ENCODE measurements around the gene SGSM2. TPM values are rescaled to one million over a fixed set of nuclear protein-coding genes. Genes with fewer than 3 reads are reported as not detected.

Gene SGSM2
- total and polyA plus RNA-seq, 2 of the 8 experiments (the other 6 are each of a cell fraction or from before 2014, with no cell fraction given), result 44.5 to 77.7 TPM

DNA sequence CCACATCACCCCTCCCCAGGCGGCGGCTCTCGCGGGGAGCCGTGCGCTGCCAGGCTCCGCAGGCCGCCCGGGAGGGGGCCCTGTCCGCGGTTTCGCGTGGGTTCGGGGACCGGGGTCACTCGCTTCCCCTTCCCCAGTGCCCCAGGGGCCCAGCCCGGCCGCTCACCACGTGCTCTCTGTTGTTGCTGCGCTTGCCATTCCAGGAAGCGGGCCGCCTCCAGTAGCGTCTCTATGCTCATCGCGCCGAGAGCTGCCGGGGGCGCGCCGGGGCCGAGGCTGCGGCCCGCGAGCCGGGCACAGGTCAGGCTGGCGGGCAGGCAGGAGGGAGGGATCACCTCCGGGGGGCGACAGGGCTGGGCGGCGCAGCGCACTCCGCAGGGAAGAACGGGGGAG is 63.2 kb downstream of the SGSM2 start:
- WGBS, 2 experiments (ENCODE audit: extremely low coverage in 1 of 2, insufficient coverage in 1 of 2, insufficient read length in 1 of 2, insufficient replicate concordance in 2 of 2, low coverage in 1 of 2, low lambda C conversion rate in 2 of 2, missing lambda C conversion rate in 1 of 2), result 0% methylated on average over 19 of the region's 43 CpGs; no CpG with 5 or more reads in 1 of the 2 experiments
- no peak overlapping the region for H2BK20ac ChIP-seq (ENCODE audit: low read length)
- peak overlapping the region; percentile 33 for H3K56ac ChIP-seq (replicated peaks; ENCODE audit: insufficient read length, low read depth, low read length)
- H3K79me2 ChIP-seq (ENCODE audit: control insufficient read depth in 1 of 2, insufficient read depth in 2 of 2, low read length in 2 of 2), result peaks cover 0 to 31% of the 10 kb centered on the region in 2 experiments; a peak in 2 of 4 replicates
- H3K27ac ChIP-seq (ENCODE audit: low read depth, low read length), result peak overlapping the region; percentile 89
- ChIA-PET POLR2A (ENCODE audit: partially characterized antibody) (interaction anchor here (0.9 to 8.8 kb wide), 10 partner anchors 12 to 310 kb away, joined by 3 to 193 read pairs (median 4); partner anchors contain the start of gene METTL16), CTCF (ENCODE audit: partially characterized antibody) (interaction anchor here (5.7 to 8.8 kb wide), 2 partner anchors 11 to 19 kb away, joined by 24 to 80 read pairs; no protein-coding TSS in a partner anchor)
- H3K9ac ChIP-seq (replicated peaks in 1 of 4; ENCODE audit: extremely low read depth in 1 of 4, low read depth in 3 of 4, low read length in 3 of 4), result peak overlapping the region; percentile 63 to 83 (median 82); a peak in 6 of 7 replicates
- peak overlapping the region; percentile 80 for H4K8ac ChIP-seq (ENCODE audit: extremely low read depth, insufficient read depth, low read length)
- H3K9me3 ChIP-seq (ENCODE audit: insufficient read depth in 2 of 2, low read depth in 1 of 2, low read length in 1 of 2), result no peaks in the 10 kb centered on the region
- no peak overlapping the region for H2AFZ ChIP-seq (ENCODE audit: low read length)
- H3K4me1 ChIP-seq (replicated peaks in 1 of 4; ENCODE audit: control insufficient read depth in 3 of 4, insufficient read depth in 4 of 4, low read length in 3 of 4), result peaks cover 11 to 35% (median 26%) of the 10 kb centered on the region in 4 experiments
- no peak overlapping the region for H3K23ac ChIP-seq (ENCODE audit: insufficient read length)
- no peaks in the 10 kb centered on the region for H3K36me3 ChIP-seq (ENCODE audit: control insufficient read depth in 2 of 4, insufficient read depth in 4 of 4, low read length in 3 of 4)
- peak overlapping the region; percentile 7; the same call in 1 of the 2 replicates for H3K18ac ChIP-seq (ENCODE audit: extremely low read depth, low read length)
- peaks cover 5 to 15% of the 10 kb centered on the region in 2 experiments for H4K20me1 ChIP-seq (replicated peaks in 1 of 2; ENCODE audit: control insufficient read depth in 1 of 2, insufficient read depth in 2 of 2, low read length in 2 of 2)
- peak overlapping the region; percentile 94 to 97 for H3K4me2 ChIP-seq (ENCODE audit: insufficient read depth in 1 of 2, low read depth in 2 of 2, low read length in 2 of 2)
- H3K23me2 ChIP-seq (ENCODE audit: low read depth, low read length), result peaks cover 22% of the 10 kb centered on the region
- FAIRE-seq (no peak), DNase-seq (ENCODE audit: low read depth in 1 of 2, low spot score in 2 of 2) (peak in 1 of 2 experiments; percentile 81)
- peaks cover 21% of the 10 kb centered on the region for H3K79me1 ChIP-seq (ENCODE audit: low read depth, low read length)
- H2BK15ac ChIP-seq (ENCODE audit: low read length), result no peak overlapping the region
- no peak overlapping the region for H4K5ac ChIP-seq (ENCODE audit: insufficient read length, low read depth, low read length)
- H3K4ac ChIP-seq (replicated peaks; ENCODE audit: insufficient read length, low read depth, low read length), result no peak overlapping the region
- H2BK5ac ChIP-seq (ENCODE audit: low read depth, low read length), result peak overlapping the region; percentile 88
- no peak overlapping the region for H2BK120ac ChIP-seq (replicated peaks; ENCODE audit: low read depth, low read length)
- no peak overlapping the region for H2AK5ac ChIP-seq (ENCODE audit: low read depth, low read length)
- peaks cover 0 to 2% (median 0%) of the 10 kb centered on the region in 4 experiments; a peak in 2 of 7 replicates for H3K27me3 ChIP-seq (replicated peaks in 1 of 4; ENCODE audit: control insufficient read depth in 3 of 4, extremely low read depth in 1 of 4, insufficient read depth in 3 of 4, low read length in 3 of 4)
- peak overlapping the region; percentile 84 to 96 (median 86) for H3K4me3 ChIP-seq (ENCODE audit: extremely low read depth in 1 of 4, insufficient read depth in 2 of 4, low read depth in 3 of 4, low read length in 4 of 4)
- H3K14ac ChIP-seq (ENCODE audit: insufficient read length), result no peak overlapping the region
- no peak overlapping the region for H4K91ac ChIP-seq (replicated peaks; ENCODE audit: insufficient read length, low read length)
- H2BK12ac ChIP-seq (ENCODE audit: low read depth, low read length), result no peak overlapping the region; the same call in 1 of the 2 replicates
- no peak for TF ChIP-seq NRF1 (IDR thresholded peaks at IDR 0.05; ENCODE audit: low read depth, low read length)
- no peak for TF ChIP-seq BRCA1 (IDR thresholded peaks at IDR 0.05; ENCODE audit: low read depth, low read length)
- TF ChIP-seq, protein P1, sequence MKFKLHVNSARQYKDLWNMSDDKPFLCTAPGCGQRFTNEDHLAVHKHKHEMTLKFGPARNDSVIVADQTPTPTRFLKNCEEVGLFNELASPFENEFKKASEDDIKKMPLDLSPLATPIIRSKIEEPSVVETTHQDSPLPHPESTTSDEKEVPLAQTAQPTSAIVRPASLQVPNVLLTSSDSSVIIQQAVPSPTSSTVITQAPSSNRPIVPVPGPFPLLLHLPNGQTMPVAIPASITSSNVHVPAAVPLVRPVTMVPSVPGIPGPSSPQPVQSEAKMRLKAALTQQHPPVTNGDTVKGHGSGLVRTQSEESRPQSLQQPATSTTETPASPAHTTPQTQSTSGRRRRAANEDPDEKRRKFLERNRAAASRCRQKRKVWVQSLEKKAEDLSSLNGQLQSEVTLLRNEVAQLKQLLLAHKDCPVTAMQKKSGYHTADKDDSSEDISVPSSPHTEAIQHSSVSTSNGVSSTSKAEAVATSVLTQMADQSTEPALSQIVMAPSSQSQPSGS (IDR thresholded peaks at IDR 0.05; ENCODE audit: low read length), result no peak
- no peak for TF ChIP-seq TEAD4 (IDR thresholded peaks at IDR 0.05; ENCODE audit: low read depth, low read length)
- no peak for TF ChIP-seq SIRT6 (IDR thresholded peaks at IDR 0.05; ENCODE audit: low read length)
- no peak for TF ChIP-seq POU5F1 (IDR thresholded peaks at IDR 0.05; ENCODE audit: low read depth, low read length)
- TF ChIP-seq PHF8 (conservative IDR thresholded peaks at IDR 0.05; ENCODE audit: low read depth, low read length), result no peak; the same call in 1 of the 2 replicates
- no peak for TF ChIP-seq RAD21 (IDR thresholded peaks at IDR 0.05 in 1 of 2, conservative IDR thresholded peaks at IDR 0.05 in 1 of 2; ENCODE audit: low read depth in 2 of 2, low read length in 2 of 2)
- peak in 1 of 2 experiments; percentile 71 for TF ChIP-seq SIN3A (conservative IDR thresholded peaks at IDR 0.05 in 1 of 2, IDR thresholded peaks at IDR 0.05 in 1 of 2; ENCODE audit: low read depth in 1 of 2, low read length in 2 of 2)
- no peak for TF ChIP-seq EP300 (IDR thresholded peaks at IDR 0.05; ENCODE audit: borderline replicate concordance in 1 of 2, low read depth in 2 of 2, low read length in 2 of 2)

All from H1 (cell line).